GM12878 (cell line): ENCODE results near the gene TNFRSF1B. TPM values are rescaled to one million over a fixed set of nuclear protein-coding genes. Genes with fewer than 3 reads are reported as not detected.

Source experiments
- ATAC-seq: fragments of 200-7000 bp; cut with Tn5 transposase; 3 replicates; pipeline ENCODE4 v1.9.1; 2020; ENCODE audit warnings: mild to moderate bottlenecking, moderate library complexity
- BruUV-seq: library from RNA; stranded (reverse); fragments of 400-500 nt; replicated peaks from 2 replicates; lab custom pipeline; 2021; lab: Mats Ljungman, UMichigan
- CTCF ChIA-PET: fragments of 300-600 bp; sonication (Branson Sonifier 250); formaldehyde crosslinking; extraction: SDS; loops from one replicate; lab custom pipeline; 2021; ENCODE audit warnings: inconsistent platforms; lab: Yijun Ruan, JAX
- POLR2A ChIA-PET: fragments of 350-600 bp; formaldehyde crosslinking; extraction: SDS; loops from one replicate; lab custom pipeline; 2021; ENCODE audit warnings: inconsistent platforms; lab: Charles Lee
- RAD21 ChIA-PET: fragments of 300-600 bp; sonication (Branson Sonifier 250); formaldehyde crosslinking; loops from one replicate; lab custom pipeline; 2023; ENCODE audit warnings: antibody characterized with exemption; ENCODE audit not compliant: unreplicated experiment; lab: Charles Lee
- SMC1A ChIA-PET: fragments of 300-600 bp; sonication (Branson Sonifier 250); formaldehyde crosslinking; loops from one replicate; lab custom pipeline; 2023; ENCODE audit not compliant: unreplicated experiment, uncharacterized antibody; lab: Charles Lee
- DNase-seq: peaks from one replicate; pipeline ENCODE4 v3.0.0-alpha.2; 2011; ENCODE audit warnings: low read depth, low spot score
- FAIRE-seq: peaks from 3 replicates; lab custom pipeline; 2011; peaks lifted over from hg19 to GRCh38; lab: Jason Lieb, UNC
- H2AFZ ChIP-seq: 2 replicates; pipeline ENCODE4 v1.6.0; 2011; ENCODE audit warnings: low read depth, low read length, control low read depth; ENCODE audit not compliant: control insufficient read depth
- H3K27ac ChIP-seq: 2 replicates; pipeline ENCODE4 v1.5.1; 2011; ENCODE audit warnings: control low read depth; ENCODE audit not compliant: control insufficient read depth, insufficient read depth
- H3K27me3 ChIP-seq, 2 experiments: replicated peaks in 1 of 2; 2 replicates each; pipeline versions ENCODE4 v1.6.0 to v1.6.1; 2011; ENCODE audit warnings: low read length in 1 of 2; ENCODE audit not compliant: control insufficient read depth in 2 of 2, insufficient read depth in 2 of 2
- H3K36me3 ChIP-seq, 2 experiments: 2 replicates each; pipeline ENCODE4 v1.5.1; 2011; ENCODE audit warnings: low read length in 1 of 2; ENCODE audit not compliant: control insufficient read depth in 2 of 2, insufficient read depth in 2 of 2
- H3K4me1 ChIP-seq: 2 replicates; pipeline ENCODE4 v1.6.1; 2011; ENCODE audit warnings: mild to moderate bottlenecking, low read length, moderate library complexity, mixed read lengths; ENCODE audit not compliant: control insufficient read depth, insufficient read depth
- H3K4me2 ChIP-seq: 2 replicates; pipeline ENCODE4 v1.6.0; 2011; ENCODE audit warnings: control low read depth; ENCODE audit not compliant: control insufficient read depth, insufficient read depth
- H3K4me3 ChIP-seq: fragments of 200-600 bp; sonication (generic); 2 replicates; pipeline ENCODE4 v1.5.1; 2016
- H3K79me2 ChIP-seq: 2 replicates; pipeline ENCODE4 v1.6.0; 2011; ENCODE audit warnings: low read length; ENCODE audit not compliant: control insufficient read depth, insufficient read depth
- H3K9ac ChIP-seq: 2 replicates; pipeline ENCODE4 v1.8.0; 2011; ENCODE audit warnings: low read length, control low read depth, mixed read lengths; ENCODE audit not compliant: control insufficient read depth, insufficient read depth
- H3K9me3 ChIP-seq: replicated peaks from 3 replicates; pipeline ENCODE4 v1.5.1; 2011; ENCODE audit warnings: mild to moderate bottlenecking, low read length; ENCODE audit not compliant: control insufficient read depth, insufficient read depth
- H4K20me1 ChIP-seq: 2 replicates; pipeline ENCODE4 v1.6.0; 2011; ENCODE audit not compliant: control insufficient read depth, insufficient read depth
- ATF3 ChIP-seq: IDR thresholded peaks from 2 replicates; pipeline ENCODE4 v1.6.1; 2011; ENCODE audit warnings: low read depth, mild to moderate bottlenecking, low read length, moderate library complexity, borderline replicate concordance; ENCODE audit errors: extremely low read depth
- BMI1 ChIP-seq: fragments of 450-650 bp; IDR thresholded peaks from 2 replicates; pipeline ENCODE4 v1.6.1; 2016; ENCODE audit warnings: mild to moderate bottlenecking, moderate library complexity, borderline replicate concordance
- ETV6 ChIP-seq, 2 experiments: fragments of 450-650 bp in 1 of 2; IDR thresholded peaks in 1 of 2; conservative IDR thresholded peaks in 1 of 2; 2 replicates each; pipeline ENCODE4 v1.6.1; 2014; ENCODE audit warnings: antibody characterized with exemption in 1 of 2, borderline replicate concordance in 1 of 2, low read depth in 1 of 2, mild to moderate bottlenecking in 1 of 2, moderate library complexity in 1 of 2
- JUND ChIP-seq: IDR thresholded peaks from 2 replicates; pipeline ENCODE4 v1.6.1; 2012; ENCODE audit warnings: low read depth, mild to moderate bottlenecking, low read length, improper control_type of control experiment, moderate library complexity
- NRF1 ChIP-seq: conservative IDR thresholded peaks from 2 replicates; pipeline ENCODE4 v1.6.1; 2011; ENCODE audit warnings: mild to moderate bottlenecking, low read depth, low read length, improper control_type of control experiment
- POLR2A ChIP-seq: IDR thresholded peaks from 2 replicates; pipeline ENCODE4 v1.6.1; 2011; ENCODE audit warnings: low read depth, mild to moderate bottlenecking, low read length
- RUNX3 ChIP-seq: IDR thresholded peaks from 2 replicates; pipeline ENCODE4 v1.6.1; 2012; ENCODE audit warnings: low read length, inconsistent platforms
- SMAD1 ChIP-seq: fragments of 450-650 bp; IDR thresholded peaks from 2 replicates; pipeline ENCODE4 v1.6.1; 2018; ENCODE audit warnings: mild to moderate bottlenecking, low read depth; ENCODE audit not compliant: partially characterized antibody
- YBX1 ChIP-seq: fragments of 450-650 bp; IDR thresholded peaks from 2 replicates; pipeline ENCODE4 v1.6.1; 2016; ENCODE audit warnings: antibody characterized with exemption
- WGBS: methylation state at CpG from one replicate; pipeline ENCODE4 v1.1.6; 2016; ENCODE audit warnings: low lambda C conversion rate; ENCODE audit not compliant: insufficient replicate concordance, insufficient coverage; ENCODE audit errors: missing lambda C conversion rate; 5-methylcytosine and 5-hydroxymethylcytosine counted together
- in situ Hi-C: fragments of 300-500 bp; cut with MboI; formaldehyde crosslinking; loops from 9 replicates; pipeline ENCODE4 v1.14.3; 2018; ENCODE audit warnings: mixed read lengths
- intact Hi-C: fragments of 100-400 bp; cut with micrococcal nuclease; formaldehyde crosslinking; loops from one replicate; pipeline ENCODE4 v1.14.2; 2022; ENCODE audit not compliant: unreplicated experiment
- polyA plus RNA-seq, 11 experiments: library from polyadenylated mRNA; depleted of rRNA in 4 of 11; unstranded in 6 of 11; stranded (reverse) in 5 of 11; fragments of >200 nt; fragmentation: Nextera tagmentation in 4 of 11; fragmentation: Illumina TruSeq in 1 of 11; extraction: Ambion mirVana in 4 of 11; extraction: Trizol in 1 of 11; gene quantifications; 1 replicate in 1 of 11; 2 replicates in 10 of 11; pipeline versions ENCODE4 v1.2.1 to v1.2.3, GENCODE V29; 2011 to 2016; ENCODE audit warnings: inconsistent platforms in 2 of 11, missing spikeins in 2 of 11, low read depth in 1 of 11
- total RNA-seq, 4 experiments: library from RNA; depleted of rRNA in 3 of 4; stranded (reverse); fragments of >200 nt in 3 of 4; fragmentation: Illumina TruSeq in 1 of 4; extraction: Trizol in 1 of 4; gene quantifications; 2 replicates each; pipeline versions ENCODE4 v1.2.1 to v1.2.3, GENCODE V29; 2013 to 2021

TNFRSF1B gene
- total and polyA plus RNA-seq, 10 of the 15 experiments (the other 5 are each of a cell fraction or from before 2014, with no cell fraction given), result 10.1 to 87.2 (median 37.3) TPM

- DNase-seq, result no peak
- Histone ChIP-seq H2AFZ (no peak overlapping the region), H3K36me3 (peaks cover 25 to 36% of the 10 kb centered on the region in 2 experiments), H3K27ac (no peak overlapping the region), H3K4me3 (no peak overlapping the region), H3K4me2 (no peak overlapping the region), H4K20me1 (no peaks in the 10 kb centered on the region)
- SMC1A ChIA-PET, result interaction anchor here (0.8 to 1.2 kb wide), 2 partner anchors 22 to 55 kb away, joined by 3 read pairs; no protein-coding TSS in a partner anchor
- TSS peak; percentile 3 for BruUV-seq
- no peak for ATAC-seq
- CTCF ChIA-PET, result interaction anchor here (0.7 to 1.0 kb wide), 3 partner anchors 43 to 80 kb away, joined by 3 read pairs; no protein-coding TSS in a partner anchor
- TF ChIP-seq RUNX3, result no peak
- TF ChIP-seq, all 136 proteins: peak for 0
- in situ Hi-C loops, result no loop called here
- intact Hi-C loops, result no loop called here
- no peak overlapping the region for H3K9ac ChIP-seq
- no peaks in the 10 kb centered on the region for H3K27me3 ChIP-seq
- 88% methylated on average over 13 of the region's 13 CpGs for WGBS
- no peak for FAIRE-seq
- H3K79me2 ChIP-seq, result no peaks in the 10 kb centered on the region
- ChIA-PET RAD21 (no interaction called here), POLR2A (no interaction called here)
- no peaks in the 10 kb centered on the region for H3K4me1 ChIP-seq
- H3K9me3 ChIP-seq, result no peaks in the 10 kb centered on the region
Observed at GRCh38 chr1:12130466-12131130, 36.2 kb upstream of the TNFRSF1B start.

GRCh38 chr1:12132078-12132477 lies 34.7 kb upstream of the TNFRSF1B start:
- no peak for ATAC-seq
- ChIA-PET POLR2A (no interaction called here), SMC1A (no interaction called here), RAD21 (interaction anchor here (0.7 kb wide), 1 partner anchor 19 kb away, joined by 4 read pairs; no protein-coding TSS in a partner anchor)
- 97% methylated on average over 8 of the region's 8 CpGs for WGBS
- H3K79me2 ChIP-seq, result no peaks in the 10 kb centered on the region
- BruUV-seq, result TSS peak; percentile 51
- H2AFZ ChIP-seq, result no peak overlapping the region
- in situ Hi-C loops, result no loop called here
- no peak overlapping the region for H3K4me2 ChIP-seq
- no peak overlapping the region for H3K9ac ChIP-seq
- no peaks in the 10 kb centered on the region for H3K9me3 ChIP-seq
- no peak for FAIRE-seq
- no peak for TF ChIP-seq JUND
- TF ChIP-seq ATF3, result no peak
- TF ChIP-seq BMI1, result no peak
- no peak for TF ChIP-seq NRF1
- TF ChIP-seq ETV6 (conservative IDR thresholded peaks at IDR 0.05 in 1 of 2, IDR thresholded peaks at IDR 0.05 in 1 of 2; ENCODE audit: borderline replicate concordance in 1 of 2, low read depth in 1 of 2), result no peak
- TF ChIP-seq YBX1, result no peak
- no peak for TF ChIP-seq SMAD1
- 0 out of 2 replicates have a peak, but pooled peaks have one; percentile 15 for TF ChIP-seq POLR2A
- TF ChIP-seq, all 136 proteins: peak for 1
- Histone ChIP-seq H3K36me3 (peaks cover 12 to 25% of the 10 kb centered on the region in 2 experiments), H3K27ac (no peak overlapping the region), H4K20me1 (no peaks in the 10 kb centered on the region), H3K4me1 (no peaks in the 10 kb centered on the region), H3K4me3 (no peak overlapping the region), H3K27me3 (no peaks in the 10 kb centered on the region)
- CTCF ChIA-PET, result no interaction called here
- DNase-seq, result no peak
- intact Hi-C loops, result no loop called here
